Smooth muscle cell (in vitro differentiated cells): ENCODE measurements around the gene FUT3. TPM values are rescaled to one million over a fixed set of nuclear protein-coding genes. Genes with fewer than 3 reads are reported as not detected.

Experiments used
- DNase-seq: peaks from one replicate; lab custom pipeline; 2025; ENCODE audit not compliant: unreplicated experiment; lab: John Stamatoyannopoulos, UW
- H2AFZ ChIP-seq: fragments of 200-600 bp; sonication (generic); 2 replicates; pipeline ENCODE4 v1.6.0; 2016; ENCODE audit warnings: antibody characterized with exemption, low read depth, mild to moderate bottlenecking
- H3F3A ChIP-seq: fragments of 200-600 bp; sonication (generic); 2 replicates; pipeline ENCODE4 v1.6.0; 2017; ENCODE audit warnings: antibody characterized with exemption, low read depth
- H3K27ac ChIP-seq: fragments of 200-600 bp; sonication (generic); 2 replicates; pipeline ENCODE4 v1.5.1; 2016; ENCODE audit warnings: low read depth, mild to moderate bottlenecking
- H3K27me3 ChIP-seq: fragments of 200-600 bp; sonication (generic); 2 replicates; pipeline ENCODE4 v1.6.1; 2016; ENCODE audit warnings: low read depth, mild to moderate bottlenecking
- H3K36me3 ChIP-seq: fragments of 200-600 bp; sonication (generic); 2 replicates; pipeline ENCODE4 v1.5.1; 2016; ENCODE audit warnings: low read depth
- H3K4me1 ChIP-seq: fragments of 200-600 bp; sonication (generic); 2 replicates; pipeline ENCODE4 v1.5.1; 2016; ENCODE audit warnings: low read depth
- H3K4me2 ChIP-seq: fragments of 200-600 bp; sonication (generic); 2 replicates; pipeline ENCODE4 v1.6.0; 2016; ENCODE audit warnings: mild to moderate bottlenecking
- H3K4me3 ChIP-seq: fragments of 200-600 bp; sonication (generic); 2 replicates; pipeline ENCODE4 v1.5.1; 2016; ENCODE audit warnings: mild to moderate bottlenecking
- H3K79me2 ChIP-seq: fragments of 200-600 bp; sonication (generic); 2 replicates; pipeline ENCODE4 v1.6.0; 2016; ENCODE audit warnings: low read depth, mild to moderate bottlenecking
- H3K9ac ChIP-seq: fragments of 200-600 bp; sonication (generic); 2 replicates; pipeline ENCODE4 v1.6.0; 2016; ENCODE audit warnings: low read depth
- H3K9me3 ChIP-seq: fragments of 200-600 bp; sonication (generic); replicated peaks from 2 replicates; pipeline ENCODE4 v1.5.1; 2016; ENCODE audit warnings: low read depth
- H4K20me1 ChIP-seq: fragments of 200-600 bp; sonication (generic); 2 replicates; pipeline ENCODE4 v1.6.0; 2016; ENCODE audit warnings: low read depth
- WGBS: methylation state at CpG from one replicate; pipeline ENCODE4 v1.1.7; 2016; ENCODE audit warnings: low lambda C conversion rate; 5-methylcytosine and 5-hydroxymethylcytosine counted together
- polyA plus RNA-seq: library from polyadenylated mRNA; unstranded; fragments of >200 nt; fragmentation: Nextera tagmentation; extraction: Ambion mirVana; gene quantifications from 2 replicates; pipeline ENCODE4 v1.2.1, GENCODE V29; 2016
- total RNA-seq: library from RNA; depleted of rRNA; stranded (reverse); fragments of >200 nt; gene quantifications from 2 replicates; pipeline ENCODE4 v1.2.3, GENCODE V29; 2014
- TF ChIP-seq, protein P1 (sequence below): fragments of 200-600 bp; sonication (generic); IDR thresholded peaks from 2 replicates; pipeline ENCODE4 v1.5.1; 2017; ENCODE audit warnings: borderline replicate concordance, mild to moderate bottlenecking, antibody characterized with exemption; ENCODE audit not compliant: insufficient read depth, poor library complexity, severe bottlenecking

FUT3 gene
- total and polyA plus RNA-seq, 2 experiments from 2014 or later, result 0.24 to 0.58 TPM

DNA sequence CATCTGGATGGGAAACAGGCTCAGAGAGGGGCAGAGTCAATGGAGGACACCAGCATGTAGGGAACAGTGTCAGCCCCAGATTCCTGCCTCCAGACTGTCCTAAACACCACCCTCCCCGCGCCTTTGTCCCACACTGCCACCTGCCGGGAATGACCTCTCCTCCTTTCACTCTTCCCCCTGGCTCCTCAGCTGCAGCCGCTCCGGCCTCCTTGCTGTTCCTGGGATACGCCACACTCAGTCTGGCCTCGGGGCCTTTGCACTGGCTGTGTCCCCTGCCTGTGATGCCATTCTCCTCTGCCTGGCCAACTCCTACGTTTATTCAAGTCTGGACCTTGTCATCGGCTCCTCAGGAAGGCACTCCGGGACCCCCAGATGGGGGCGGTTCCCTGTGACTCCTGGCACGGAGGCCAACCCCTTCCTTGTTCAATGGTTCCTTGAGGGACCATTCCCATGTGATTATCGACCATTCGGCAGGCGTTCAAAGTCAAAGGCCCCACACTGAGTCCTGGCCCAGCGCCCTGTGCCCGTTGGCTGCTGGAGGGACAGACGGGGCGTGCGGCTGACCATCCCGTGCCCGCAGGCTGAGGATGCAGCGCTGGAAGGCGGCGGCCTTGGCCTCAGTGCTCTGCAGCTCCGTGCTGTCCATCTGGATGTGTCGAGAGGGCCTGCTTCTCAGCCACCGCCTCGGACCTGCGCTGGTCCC, 27.5 kb downstream of the FUT3 start:
- no peaks in the 10 kb centered on the region for H4K20me1 ChIP-seq
- H3K27ac ChIP-seq, result no peak overlapping the region
- 84% methylated on average over 30 of the region's 30 CpGs for WGBS
- no peaks in the 10 kb centered on the region for H3K79me2 ChIP-seq
- TF ChIP-seq, protein P1, sequence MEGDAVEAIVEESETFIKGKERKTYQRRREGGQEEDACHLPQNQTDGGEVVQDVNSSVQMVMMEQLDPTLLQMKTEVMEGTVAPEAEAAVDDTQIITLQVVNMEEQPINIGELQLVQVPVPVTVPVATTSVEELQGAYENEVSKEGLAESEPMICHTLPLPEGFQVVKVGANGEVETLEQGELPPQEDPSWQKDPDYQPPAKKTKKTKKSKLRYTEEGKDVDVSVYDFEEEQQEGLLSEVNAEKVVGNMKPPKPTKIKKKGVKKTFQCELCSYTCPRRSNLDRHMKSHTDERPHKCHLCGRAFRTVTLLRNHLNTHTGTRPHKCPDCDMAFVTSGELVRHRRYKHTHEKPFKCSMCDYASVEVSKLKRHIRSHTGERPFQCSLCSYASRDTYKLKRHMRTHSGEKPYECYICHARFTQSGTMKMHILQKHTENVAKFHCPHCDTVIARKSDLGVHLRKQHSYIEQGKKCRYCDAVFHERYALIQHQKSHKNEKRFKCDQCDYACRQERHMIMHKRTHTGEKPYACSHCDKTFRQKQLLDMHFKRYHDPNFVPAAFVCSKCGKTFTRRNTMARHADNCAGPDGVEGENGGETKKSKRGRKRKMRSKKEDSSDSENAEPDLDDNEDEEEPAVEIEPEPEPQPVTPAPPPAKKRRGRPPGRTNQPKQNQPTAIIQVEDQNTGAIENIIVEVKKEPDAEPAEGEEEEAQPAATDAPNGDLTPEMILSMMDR, result no peak
- no peak overlapping the region for H3K4me2 ChIP-seq
- H3K4me3 ChIP-seq, result no peak overlapping the region
- H3K27me3 ChIP-seq, result no peaks in the 10 kb centered on the region
- no peak overlapping the region for H2AFZ ChIP-seq
- no peaks in the 10 kb centered on the region for H3K9me3 ChIP-seq
- H3F3A ChIP-seq, result no peaks in the 10 kb centered on the region
- no peak for DNase-seq
- H3K36me3 ChIP-seq, result no peaks in the 10 kb centered on the region
- no peak overlapping the region for H3K9ac ChIP-seq
- H3K4me1 ChIP-seq, result no peaks in the 10 kb centered on the region

DNA sequence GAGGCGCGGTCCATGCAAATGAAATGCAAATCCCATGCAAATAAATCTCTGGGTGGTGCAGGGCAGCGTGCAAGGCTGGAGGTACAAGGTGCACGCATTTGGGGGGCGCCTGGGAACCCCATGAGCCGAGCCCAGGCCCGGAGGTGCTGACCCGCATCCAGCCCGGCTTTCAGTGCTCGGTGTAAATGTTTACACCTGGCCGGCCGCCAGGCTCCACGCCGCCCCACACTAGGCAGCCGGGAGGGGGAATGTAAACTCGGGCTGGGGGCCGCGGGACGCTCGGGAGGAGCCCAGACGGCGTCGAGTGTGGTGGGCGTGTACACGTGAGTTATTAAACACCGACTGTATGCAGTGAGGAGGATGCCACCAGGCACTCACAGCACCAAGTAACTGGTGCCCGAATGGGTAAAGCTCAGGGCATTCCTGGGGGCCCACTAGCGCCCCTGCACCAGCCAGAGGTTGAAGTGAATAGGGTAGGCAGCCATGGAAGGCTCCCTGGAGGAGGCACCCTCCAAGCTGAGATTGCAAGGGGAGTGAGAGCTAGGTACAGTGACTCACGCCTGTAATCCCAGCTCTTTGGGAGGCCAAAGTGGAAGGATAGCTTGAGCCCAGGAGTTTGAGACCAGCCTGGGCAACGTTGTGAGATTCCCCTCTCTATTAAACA, 28.9 kb downstream of the FUT3 start:
- Histone ChIP-seq H4K20me1 (no peaks in the 10 kb centered on the region), H3K27ac (no peak overlapping the region), H3K9ac (no peak overlapping the region), H3K4me3 (no peak overlapping the region), H3K27me3 (no peaks in the 10 kb centered on the region), H3K36me3 (no peaks in the 10 kb centered on the region), H3F3A (no peaks in the 10 kb centered on the region), H3K4me2 (no peak overlapping the region), H3K79me2 (no peaks in the 10 kb centered on the region), H2AFZ (no peak overlapping the region), H3K9me3 (no peaks in the 10 kb centered on the region), H3K4me1 (no peaks in the 10 kb centered on the region)
- TF ChIP-seq, protein P1, result no peak
- DNase-seq, result no peak
- 81% methylated on average over 28 of the region's 30 CpGs for WGBS

DNA sequence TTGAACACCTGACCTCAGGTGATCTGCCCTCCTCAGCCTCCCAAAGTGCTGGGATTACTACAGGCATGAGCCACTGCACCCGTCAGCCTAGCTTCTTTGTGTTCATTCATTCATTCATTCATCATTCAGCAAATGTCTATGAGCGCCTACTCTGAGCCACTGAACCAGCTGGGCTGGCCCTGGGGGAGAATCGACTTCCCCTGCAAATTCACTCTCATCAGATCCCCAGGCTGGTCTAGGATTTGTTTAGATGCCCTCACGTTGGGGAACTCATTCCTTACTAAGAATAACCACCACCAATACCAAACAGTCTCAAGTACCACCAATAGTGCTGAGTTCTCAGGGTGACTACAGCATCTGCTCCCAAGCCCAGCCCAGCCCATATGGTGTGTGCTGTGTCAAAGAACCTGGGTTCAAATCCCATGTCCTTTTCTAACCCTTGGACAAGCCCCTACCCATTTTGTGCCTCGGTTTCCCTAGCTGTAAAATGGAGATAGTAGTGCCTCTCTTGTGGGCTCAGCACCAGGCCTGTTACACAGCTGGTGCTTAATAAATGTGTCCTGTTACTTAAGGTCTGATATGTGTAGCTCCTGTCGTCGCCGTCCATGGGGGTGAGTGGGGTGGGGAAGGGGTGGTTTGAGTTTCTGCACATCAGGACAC, 29.6 kb downstream of the FUT3 start:
- Histone ChIP-seq H3K4me3 (no peak overlapping the region), H3K27me3 (no peaks in the 10 kb centered on the region), H3K79me2 (no peaks in the 10 kb centered on the region), H3K4me2 (no peak overlapping the region), H3K9me3 (no peaks in the 10 kb centered on the region), H3K9ac (no peak overlapping the region), H3K27ac (no peak overlapping the region), H3K4me1 (no peaks in the 10 kb centered on the region), H2AFZ (no peak overlapping the region), H4K20me1 (no peaks in the 10 kb centered on the region), H3K36me3 (no peaks in the 10 kb centered on the region), H3F3A (no peaks in the 10 kb centered on the region)
- WGBS, result 82% methylated on average over 8 of the region's 8 CpGs
- TF ChIP-seq, protein P1, result no peak
- DNase-seq, result no peak
